Right atrium auricular region (tissue), 2 donors: ENCODE results near the gene DAAM2. TPM values are rescaled to one million over a fixed set of nuclear protein-coding genes. Genes with fewer than 3 reads are reported as not detected.

ENCODE experiments used
- DNase-seq: peaks from one replicate; pipeline ENCODE4 v3.0.0-alpha.2; 2019; ENCODE audit warnings: low spot score
- H3K27ac ChIP-seq, 2 donors: fragments of 200-600 bp; sonication (generic); 1 replicate in 1 of 2; 2 replicates in 1 of 2; pipeline ENCODE4 v1.5.1; 2016 to 2019
- H3K27me3 ChIP-seq, 2 donors: fragments of 200-600 bp; sonication (generic); one replicate each; pipeline versions ENCODE4 v1.5.1 to v1.6.0; 2017 to 2019
- H3K36me3 ChIP-seq: fragments of 200-600 bp; sonication (generic); one replicate; pipeline ENCODE4 v1.5.1; 2016
- H3K4me1 ChIP-seq, 2 donors: fragments of 200-600 bp; sonication (generic); one replicate each; pipeline versions ENCODE4 v1.5.1 to v1.6.0; 2017 to 2019
- H3K4me3 ChIP-seq, 2 donors: fragments of 200-600 bp; sonication (generic); 1 replicate in 1 of 2; 2 replicates in 1 of 2; pipeline ENCODE4 v1.5.1; 2017 to 2019; ENCODE audit warnings: mild to moderate bottlenecking in 1 of 2, moderate library complexity in 1 of 2
- H3K9me3 ChIP-seq, 2 donors: fragments of 200-600 bp; sonication (generic); one replicate each; pipeline ENCODE4 v1.5.1; 2019
- CTCF ChIP-seq, 2 donors: fragments of 200-600 bp; sonication (generic); IDR thresholded peaks; one replicate each; pipeline ENCODE4 v1.5.1; 2019; ENCODE audit warnings: antibody characterized with exemption in 2 of 2
- total RNA-seq, 2 donors: library from RNA; depleted of rRNA; stranded (reverse); fragments of >200 nt; gene quantifications; one replicate each; pipeline ENCODE4 v1.1.0, GENCODE V29; 2016

Gene DAAM2
- total RNA-seq, 2 donors from 2014 or later = 8.3 to 9.7 TPM

GRCh38 chr6:39953076-39953618, 161.0 kb downstream of the DAAM2 start:
- Histone ChIP-seq H3K27me3 (no peaks in the 10 kb centered on the region), H3K4me1 (peaks cover 0 to 15% of the 10 kb centered on the region in 2 donors), H3K9me3 (no peaks in the 10 kb centered on the region), H3K4me3 (no peak overlapping the region), H3K36me3 (no peaks in the 10 kb centered on the region), H3K27ac (no peak overlapping the region)
- DNase-seq = no peak
- no peak for TF ChIP-seq CTCF (IDR thresholded peaks at IDR 0.05)

Other genes with a start within 250 kb of the DAAM2 start
- gene KIF6, start 67.0 kb upstream of the DAAM2 start, total RNA-seq = not detected
- gene MOCS1, start 142.1 kb downstream of the DAAM2 start, total RNA-seq = 10 to 100 TPM; 18.7 to 28.0 TPM